ENCODE measurements around the gene NREP.

Gene NREP

GRCh38 chr5:111691914-111692313 lies 65.1 kb downstream of the NREP start:
- no peak for DNase-seq

- no peak for DNase-seq
Measured at GRCh38 chr5:111691508-111691907, 65.5 kb downstream of the NREP start.

- DNase-seq = no peak
Measured at GRCh38 chr5:111689357-111689935, 67.5 kb downstream of the NREP start.

DNA sequence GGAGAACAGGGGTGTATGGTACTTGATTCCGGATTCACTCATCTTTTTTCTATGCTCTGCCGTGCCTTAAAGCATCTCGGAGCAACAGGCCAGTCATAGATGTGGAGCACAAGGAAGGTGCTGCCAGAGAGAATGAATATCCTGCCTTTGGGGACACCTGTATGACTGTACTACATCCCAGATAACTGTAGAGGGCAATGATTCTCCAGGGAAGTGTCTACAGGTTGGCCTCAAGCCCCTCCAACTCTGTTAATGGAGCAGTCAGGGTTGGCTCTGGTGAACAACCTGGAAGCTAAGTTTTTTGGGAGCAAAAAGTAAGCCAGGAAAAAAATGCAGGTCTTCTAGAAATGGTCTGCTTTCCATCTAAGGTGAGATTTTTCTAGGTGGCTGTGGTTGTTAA lies 71.0 kb downstream of the NREP start:
- no peak for DNase-seq

GRCh38 chr5:111682641-111683040 lies 74.4 kb downstream of the NREP start:
- no peak for DNase-seq

- DNase-seq = no peak
Measured at GRCh38 chr5:111682121-111682520, 74.9 kb downstream of the NREP start.

DNA sequence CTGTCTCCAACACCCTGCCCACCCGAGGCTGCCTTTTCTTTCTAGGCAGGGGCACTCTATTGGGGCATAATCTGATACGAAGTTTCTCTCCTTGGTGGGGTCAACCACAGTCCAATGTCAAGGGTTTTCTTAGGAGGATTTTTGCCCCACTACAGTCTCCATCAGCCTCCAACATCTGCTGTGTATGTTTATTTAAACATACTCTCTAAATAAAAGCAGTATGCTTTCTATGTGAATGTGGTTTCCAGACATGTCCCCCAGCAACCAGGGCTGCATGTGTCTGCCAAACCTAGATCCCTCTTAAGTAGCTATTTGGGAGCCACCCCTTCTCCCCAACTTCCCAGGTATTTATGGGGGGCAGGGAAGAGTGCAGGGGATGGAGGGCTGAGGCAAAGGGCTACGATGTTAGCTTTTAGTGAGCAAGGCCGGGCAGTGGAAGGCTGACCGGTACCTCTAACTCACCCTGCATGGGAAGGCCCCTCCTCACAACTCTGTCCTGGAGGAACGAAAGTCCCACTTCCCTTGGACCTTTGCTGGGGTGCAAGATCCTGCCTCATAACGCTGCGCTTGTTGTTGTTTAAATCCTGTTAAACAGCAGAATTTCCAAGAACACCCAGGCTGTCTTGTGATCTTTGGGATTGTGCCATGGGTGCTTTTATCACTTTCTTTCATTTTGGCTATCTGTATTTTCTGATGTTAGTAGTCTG lies 75.4 kb downstream of the NREP start:
- no peak for DNase-seq

- peak; percentile 31 to 59 for DNase-seq
Measured at GRCh38 chr5:111680737-111681413, 76.1 kb downstream of the NREP start.

- no peak for DNase-seq
Measured at GRCh38 chr5:111679611-111680010, 77.4 kb downstream of the NREP start.

Data from inflammatory macrophage treated with lipopolysaccharide for 1 hour (primary cell).